HCT116 (cell line): ENCODE results near the gene WWP2.

Source experiments
- CTCF ChIP-seq, 3 experiments: fragments of 200-600 bp in 1 of 3; sonication (generic) in 1 of 3; IDR thresholded peaks in 2 of 3; conservative IDR thresholded peaks in 1 of 3; 2 replicates each; pipeline ENCODE4 v1.5.1; 2012 to 2017; ENCODE audit warnings: low read depth in 2 of 3, low read length in 2 of 3, antibody characterized with exemption in 1 of 3, borderline replicate concordance in 1 of 3, control low read depth in 1 of 3, mild to moderate bottlenecking in 1 of 3, mixed read lengths in 1 of 3, mixed run types in 1 of 3, moderate library complexity in 1 of 3; ENCODE audit not compliant: insufficient read depth in 1 of 3
- EGR1 ChIP-seq: IDR thresholded peaks from 2 replicates; pipeline ENCODE4 v1.6.1; 2012; ENCODE audit warnings: low read depth
- EZH2 ChIP-seq: fragments of 200-600 bp; sonication (generic); IDR thresholded peaks from 2 replicates; pipeline ENCODE4 v1.6.1; 2017; ENCODE audit warnings: antibody characterized with exemption, mixed run types
- POLR2A ChIP-seq: IDR thresholded peaks from 2 replicates; pipeline ENCODE4 v1.7.0; 2011; ENCODE audit warnings: borderline replicate concordance; ENCODE audit not compliant: insufficient read depth, insufficient read length; ENCODE audit errors: extremely low read depth
- POLR2AphosphoS5 ChIP-seq: IDR thresholded peaks from 2 replicates; pipeline ENCODE4 v1.6.1; 2011; ENCODE audit warnings: mild to moderate bottlenecking, low read depth, low read length, moderate library complexity
- REST ChIP-seq: IDR thresholded peaks from 2 replicates; pipeline ENCODE4 v1.6.1; 2012; ENCODE audit warnings: low read depth
- SIN3A ChIP-seq: IDR thresholded peaks from 2 replicates; pipeline ENCODE4 v1.6.1; 2012; ENCODE audit warnings: low read depth
- SRF ChIP-seq: IDR thresholded peaks from 2 replicates; pipeline ENCODE4 v1.6.1; 2012; ENCODE audit warnings: low read depth
- TCF7L2 ChIP-seq: IDR thresholded peaks from 2 replicates; pipeline ENCODE4 v1.7.0; 2011; ENCODE audit warnings: borderline replicate concordance, inconsistent platforms; ENCODE audit not compliant: insufficient read depth, insufficient read length; ENCODE audit errors: extremely low read depth
- ZFX ChIP-seq: fragments of 450-650 bp; IDR thresholded peaks from 2 replicates; pipeline ENCODE4 v1.6.1; 2017
- ZNF274 ChIP-seq: fragments of 200-500 bp; sonication (Bioruptor generic); IDR thresholded peaks from 2 replicates; pipeline ENCODE4 v1.6.1; 2014; ENCODE audit warnings: mild to moderate bottlenecking, low read depth, low read length, inconsistent platforms

DNA sequence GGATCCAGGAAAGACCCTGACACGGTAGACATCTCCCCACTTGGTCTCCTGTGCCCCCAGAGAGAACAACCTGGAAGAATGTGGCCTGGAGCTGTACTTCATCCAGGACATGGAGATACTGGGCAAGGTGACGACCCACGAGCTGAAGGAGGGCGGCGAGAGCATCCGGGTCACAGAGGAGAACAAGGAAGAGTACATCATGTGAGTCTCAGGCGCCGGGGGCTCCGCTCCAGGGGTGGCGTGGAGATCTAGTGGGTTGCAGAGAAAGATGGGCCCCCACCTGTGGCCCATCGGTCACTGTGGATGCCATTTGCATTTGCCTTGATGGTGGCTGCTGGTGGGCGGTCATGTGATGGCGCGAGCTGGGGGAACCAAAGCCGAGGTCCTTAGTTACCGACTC, 174.1 kb downstream of the WWP2 start:
- TF ChIP-seq SIN3A (no peak), POLR2A (no peak), EGR1 (no peak), CTCF (IDR thresholded peaks at IDR 0.05 in 2 of 3, conservative IDR thresholded peaks at IDR 0.05 in 1 of 3; ENCODE audit: borderline replicate concordance in 1 of 3, insufficient read depth in 1 of 3, low read depth in 2 of 3, low read length in 2 of 3) (no peak), TCF7L2 (no peak), ZNF274 (no peak), POLR2AphosphoS5 (no peak), ZFX (no peak), EZH2 (no peak), SRF (no peak), REST (no peak)
